SK-MEL-5 (cell line): ENCODE measurements around the gene SLC5A1. TPM values are rescaled to one million over a fixed set of nuclear protein-coding genes. Genes with fewer than 3 reads are reported as not detected.
"Not testable (repeated sequence)": the region's sequence is repeated elsewhere in the genome, so short reads cannot be mapped to it uniquely, and the experiment has no call there.

Source experiments
- DNase-seq: peaks from one replicate; pipeline ENCODE4 v3.0.0-alpha.2; 2016; ENCODE audit warnings: low read depth, low spot score
- in situ Hi-C: cut with HindIII; loops from 2 replicates; pipeline ENCODE4 v1.10.0; 2016; ENCODE audit warnings: low sequenced_read_pairs, high pct_unique_total_duplicates, low pct_unique_long_range_greater_than_20kb
- small RNA-seq, 2 experiments: library from RNA; depleted of rRNA; stranded (forward); fragments of <200 nt; gene quantifications; one replicate each; pipeline ENCODE3, GENCODE V24; 2014
- total RNA-seq: library from RNA; depleted of rRNA; stranded (reverse); fragments of >200 nt; shearing (Covaris generic); gene quantifications from 2 replicates; pipeline ENCODE4 v1.2.3, GENCODE V29; 2014; rRNA removed

SLC5A1 gene
- total RNA-seq, 1 experiment from 2014 or later: 0.24 TPM

DNA sequence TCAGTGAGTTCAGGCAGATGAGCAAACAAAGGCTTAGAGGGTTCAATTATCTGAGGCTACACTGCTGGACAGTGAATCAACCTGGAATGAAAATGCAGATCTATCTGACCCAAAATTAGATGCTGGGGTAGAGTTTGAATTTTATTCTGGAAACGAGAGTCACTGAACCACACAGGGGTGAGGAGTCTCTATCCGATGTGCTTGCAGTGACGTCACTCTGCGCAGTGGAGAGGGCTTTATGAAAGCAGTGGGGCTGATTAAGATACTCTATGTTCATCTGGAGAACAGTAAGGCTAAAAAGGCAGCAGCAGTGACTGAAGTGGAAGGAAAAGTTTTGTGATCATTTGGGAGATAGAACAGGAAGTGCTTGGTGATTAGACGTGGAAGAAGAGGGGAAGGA, 117.3 kb downstream of the SLC5A1 start:
- in situ Hi-C loops: not testable (repeated sequence)

More for the DNA sequence above, 117.3 kb downstream of the SLC5A1 start:
- DNase-seq: not testable (repeated sequence)

Small RNA genes lying within 50 kb of the gene (small RNA-seq; reads per million reads assigned to genes)
- gene AP1B1P2: 0 reads per million in 2 experiments

Other genes with a start within 250 kb of the SLC5A1 start
- gene YWHAH, start 98.7 kb upstream of the SLC5A1 start, total RNA-seq: 130 and 140 TPM in 2 replicates
- not detected in 2 replicates for gene C22orf42, start 116.0 kb downstream of the SLC5A1 start, total RNA-seq
- gene RFPL2, start 161.8 kb downstream of the SLC5A1 start, total RNA-seq: 4.1 and 5.3 TPM in 2 replicates
- 134 and 146 TPM in 2 replicates for gene SLC5A4, start 212.1 kb downstream of the SLC5A1 start, total RNA-seq